Lower leg skin (tissue), 4 donors: ENCODE results near the gene ARIH1. TPM values are rescaled to one million over a fixed set of nuclear protein-coding genes. Genes with fewer than 3 reads are reported as not detected.
A peak's percentile ranks its signal among the peaks of the same experiment; 100 is the strongest.
"Not testable (repeated sequence)": the region's sequence is repeated elsewhere in the genome, so short reads cannot be mapped to it uniquely, and the experiment has no call there.

Experiments used
- DNase-seq, 2 donors: peaks; one replicate each; pipeline ENCODE4 v3.0.0-alpha.2; 2019; ENCODE audit warnings: low spot score in 2 of 2
- H3K4me3 ChIP-seq: fragments of 200-600 bp; sonication (generic); 2 replicates; pipeline ENCODE4 v1.5.1; 2017; ENCODE audit warnings: mild to moderate bottlenecking, low read depth; ENCODE audit not compliant: poor library complexity, severe bottlenecking
- CTCF ChIP-seq, 3 donors: fragments of 450-650 bp; IDR thresholded peaks; one replicate each; pipeline ENCODE4 v1.5.1; 2016; ENCODE audit warnings: antibody characterized with exemption in 3 of 3, mild to moderate bottlenecking in 3 of 3, moderate library complexity in 2 of 3
- POLR2A ChIP-seq, 2 donors: fragments of 450-650 bp; IDR thresholded peaks; one replicate each; pipeline ENCODE4 v1.6.1; 2016 to 2017; ENCODE audit warnings: antibody characterized with exemption in 2 of 2, mild to moderate bottlenecking in 1 of 2, moderate library complexity in 1 of 2
- WGBS, 2 donors: methylation state at CpG; one replicate each; pipeline ENCODE4 v1.1.5; 2018; 5-methylcytosine and 5-hydroxymethylcytosine counted together
- intact Hi-C: fragments of 100-400 bp; cut with DNase I; formaldehyde crosslinking; loops from one replicate; pipeline ENCODE4 v1.15.0; 2023; ENCODE audit warnings: low total_unique reads
- total RNA-seq, 4 donors: library from RNA; depleted of rRNA; stranded (reverse); fragments of >200 nt; gene quantifications; one replicate each; pipeline ENCODE4 v1.1.0, GENCODE V29; 2016

The ARIH1 gene
- total RNA-seq, 4 donors from 2014 or later, result 71.8 to 126 (median 114) TPM

DNA sequence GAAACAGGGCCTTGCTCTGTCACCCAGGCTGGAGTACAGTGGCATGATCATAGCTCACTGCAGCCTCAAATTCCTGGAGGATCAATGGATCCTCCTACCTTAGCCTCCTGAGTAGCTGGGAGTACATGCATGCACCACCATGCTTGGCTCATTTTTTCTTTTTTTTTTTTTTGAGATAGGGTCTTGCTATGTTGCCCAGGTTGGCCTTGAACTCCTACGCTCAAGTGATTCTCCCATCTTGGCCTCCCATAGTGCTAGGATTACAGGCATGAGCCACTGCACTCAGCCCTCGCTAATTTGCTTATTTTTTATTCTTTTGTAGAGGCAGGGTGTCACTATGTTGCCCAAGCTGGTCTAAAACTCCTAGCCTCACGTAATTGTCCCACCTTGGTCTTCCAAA is 6.0 kb upstream of the ARIH1 start:
- TF ChIP-seq CTCF (IDR thresholded peaks at IDR 0.05) (no peak), POLR2A (IDR thresholded peaks at IDR 0.05) (no peak)
- no peak overlapping the region for H3K4me3 ChIP-seq
- DNase-seq, result no peak
- WGBS, 2 donors, result 93 to 96% methylated on average over 3 of the region's 3 CpGs
- intact Hi-C loops, result no loop called here

DNA sequence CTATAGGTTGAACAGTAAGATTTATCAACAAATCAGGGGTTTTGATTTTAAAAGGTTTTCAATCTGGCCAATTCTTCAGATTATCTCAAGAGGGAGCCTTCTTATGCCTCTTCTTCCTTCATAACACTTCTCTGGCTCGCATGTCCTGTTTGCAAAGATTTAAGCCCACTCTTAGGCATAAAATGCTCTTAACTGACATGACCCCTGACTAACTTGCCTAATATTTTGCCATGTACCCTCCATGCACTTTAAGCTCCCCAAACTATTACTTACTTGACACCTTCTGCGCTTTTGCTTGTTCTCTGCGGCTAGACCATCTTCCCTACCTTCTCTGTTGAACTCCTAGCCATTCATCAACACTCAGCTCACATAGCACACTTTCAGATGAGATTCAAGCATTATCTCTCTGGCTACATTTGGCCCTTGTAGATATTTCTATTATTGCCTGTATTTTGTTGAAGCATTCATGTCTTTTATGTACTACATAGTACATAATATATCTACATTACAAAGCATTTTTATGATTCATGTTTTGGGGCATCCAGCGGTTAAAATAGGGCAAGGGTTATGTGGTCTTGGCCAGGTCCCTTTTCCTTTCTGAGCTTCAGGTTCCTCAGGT is 1.0 kb upstream of the ARIH1 start:
- intact Hi-C loops, result no loop called here
- DNase-seq, result no peak
- peak overlapping the region; percentile 97 for H3K4me3 ChIP-seq
- no peak for TF ChIP-seq POLR2A (IDR thresholded peaks at IDR 0.05)
- no peak for TF ChIP-seq CTCF (IDR thresholded peaks at IDR 0.05)
- WGBS, 2 donors, result 35 to 46% methylated on average over 4 of the region's 4 CpGs

DNA sequence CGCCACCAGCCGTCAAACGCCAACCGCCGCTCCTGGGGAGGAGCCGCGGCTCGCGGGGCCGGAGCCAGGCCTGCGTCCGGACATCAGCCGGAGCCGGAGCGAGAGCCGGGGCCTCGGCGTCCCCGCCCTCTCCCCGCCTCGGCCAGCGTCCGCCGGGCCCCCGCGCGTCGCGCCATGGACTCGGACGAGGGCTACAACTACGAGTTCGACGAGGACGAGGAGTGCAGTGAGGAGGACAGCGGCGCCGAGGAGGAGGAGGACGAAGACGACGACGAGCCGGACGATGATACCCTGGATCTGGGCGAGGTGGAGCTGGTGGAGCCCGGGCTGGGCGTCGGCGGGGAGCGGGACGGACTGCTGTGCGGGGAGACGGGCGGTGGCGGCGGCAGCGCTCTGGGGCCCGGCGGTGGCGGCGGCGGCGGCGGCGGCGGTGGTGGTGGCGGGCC is 359 bp downstream of the ARIH1 start:
- peak overlapping the region; percentile 97 for H3K4me3 ChIP-seq
- WGBS, 2 donors, result 0 to 1% methylated on average over 36 to 47 of the region's 67 CpGs
- intact Hi-C loops, result no loop called here
- TF ChIP-seq CTCF (IDR thresholded peaks at IDR 0.05) (no peak), POLR2A (IDR thresholded peaks at IDR 0.05) (no peak)
- DNase-seq, result peak; percentile 30 to 91

DNA sequence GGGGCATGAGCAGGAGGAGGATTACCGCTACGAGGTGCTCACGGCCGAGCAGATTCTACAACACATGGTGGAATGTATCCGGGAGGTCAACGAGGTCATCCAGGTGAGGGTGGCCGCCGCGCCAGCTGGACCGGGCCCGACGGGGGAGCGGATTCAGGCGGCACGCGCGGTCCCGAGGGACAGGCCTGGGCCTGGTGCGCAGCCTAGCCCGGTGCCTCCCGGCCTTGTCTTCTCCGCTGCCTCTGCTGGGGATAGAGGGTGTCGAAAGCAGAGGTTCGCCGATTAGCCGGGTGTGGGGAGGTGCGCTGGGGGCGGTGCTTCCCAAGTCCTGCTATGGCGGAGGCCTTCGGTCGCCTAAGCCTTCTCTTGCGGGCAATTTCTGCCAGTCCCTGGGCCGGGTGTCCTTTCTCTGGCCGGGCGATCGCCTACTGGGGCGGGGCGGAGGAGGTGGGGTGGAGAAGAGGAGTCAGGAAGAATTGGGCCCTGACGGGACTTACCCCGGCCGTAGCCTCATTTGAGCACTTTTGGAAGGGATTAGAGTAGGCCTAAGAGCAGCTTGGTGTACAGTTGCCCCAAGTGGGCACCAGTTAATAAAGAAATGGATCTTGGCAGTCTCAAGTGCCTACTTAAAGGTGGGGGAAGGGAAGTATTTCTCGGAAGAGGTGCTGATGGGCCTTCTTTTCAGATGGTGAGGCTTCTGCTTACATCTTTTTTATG is 940 bp downstream of the ARIH1 start:
- intact Hi-C loops, result no loop called here
- H3K4me3 ChIP-seq, result peak overlapping the region; percentile 97
- peak; percentile 75 to 96 for DNase-seq
- no peak for TF ChIP-seq CTCF (IDR thresholded peaks at IDR 0.05)
- peak in 1 of 2 donors; percentile 9 for TF ChIP-seq POLR2A (IDR thresholded peaks at IDR 0.05)
- WGBS, 2 donors, result 0 to 2% methylated on average over 13 to 24 of the region's 42 CpGs

- intact Hi-C loops, result no loop called here
- DNase-seq, result no peak
- WGBS, 2 donors, result 4 to 6% methylated on average over 2 of the region's 2 CpGs
- no peak for TF ChIP-seq CTCF (IDR thresholded peaks at IDR 0.05)
- no peak for TF ChIP-seq POLR2A (IDR thresholded peaks at IDR 0.05)
- peak overlapping the region; percentile 97 for H3K4me3 ChIP-seq
Observed at GRCh38 chr15:72475674-72476073, 1.5 kb downstream of the ARIH1 start.

DNA sequence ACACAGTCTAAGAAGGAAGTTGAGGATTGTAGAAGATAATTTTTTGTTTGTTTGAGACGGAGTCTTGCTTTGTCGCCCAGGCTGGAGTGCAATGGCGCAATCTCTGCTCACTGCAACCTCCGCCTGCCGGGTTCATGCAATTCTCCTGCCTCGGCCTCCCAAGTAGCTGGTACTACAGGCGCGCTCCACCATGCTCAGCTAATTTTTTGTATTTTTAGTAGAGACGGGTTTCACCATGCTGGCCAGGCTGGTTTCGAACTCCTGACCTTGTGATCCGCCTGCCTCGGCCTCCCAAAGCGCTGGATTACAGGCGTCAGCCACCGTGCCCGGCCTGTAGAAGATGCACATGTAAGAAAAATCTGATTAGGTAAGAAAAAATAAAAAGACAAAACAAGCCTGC is 2.2 kb downstream of the ARIH1 start:
- WGBS, 2 donors, result 86 to 87% methylated on average over 16 of the region's 16 CpGs
- intact Hi-C loops, result not testable (repeated sequence)

More for the DNA sequence above, 2.2 kb downstream of the ARIH1 start:
- not testable (repeated sequence) for H3K4me3 ChIP-seq, DNase-seq
